Activated gamma-delta T cell treated with Interleukin-2 at 50 U/mL for 16 hours (primary cell): ENCODE data around the gene CRB1.

ENCODE experiments used
- DNase-seq: peaks from one replicate; pipeline ENCODE4 v3.0.0-alpha.2; 2020

The CRB1 gene

GRCh38 chr1:197351821-197352440 lies 83.9 kb downstream of the CRB1 start:
- DNase-seq: no peak

GRCh38 chr1:197355248-197355995 lies 87.4 kb downstream of the CRB1 start:
- DNase-seq: no peak

- DNase-seq: no peak
Measured at GRCh38 chr1:197356723-197357533, 88.9 kb downstream of the CRB1 start.

DNA sequence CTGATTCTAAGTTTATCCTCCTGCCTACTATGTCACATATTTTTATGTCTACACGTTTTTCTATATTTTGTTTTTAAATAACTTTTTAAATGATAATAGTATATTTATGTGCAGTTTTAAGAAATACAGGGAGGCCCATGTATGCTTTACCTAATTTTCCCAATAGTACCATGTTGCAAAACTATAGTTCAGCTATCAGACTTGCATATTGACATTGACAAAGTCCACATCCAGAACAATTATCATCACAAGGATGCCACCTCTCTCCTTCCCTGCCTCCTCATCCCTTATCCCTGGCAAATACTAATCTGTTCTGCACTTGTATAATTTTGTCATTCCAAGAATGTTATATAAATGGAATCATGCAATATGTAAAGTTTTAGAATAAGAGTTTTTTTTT lies 90.9 kb downstream of the CRB1 start:
- no peak for DNase-seq

GRCh38 chr1:197360068-197360467 lies 92.0 kb downstream of the CRB1 start:
- DNase-seq: no peak

- DNase-seq: no peak
Measured at GRCh38 chr1:197362871-197363270, 94.8 kb downstream of the CRB1 start.

- no peak for DNase-seq
Measured at GRCh38 chr1:197363855-197364254, 95.8 kb downstream of the CRB1 start.

DNA sequence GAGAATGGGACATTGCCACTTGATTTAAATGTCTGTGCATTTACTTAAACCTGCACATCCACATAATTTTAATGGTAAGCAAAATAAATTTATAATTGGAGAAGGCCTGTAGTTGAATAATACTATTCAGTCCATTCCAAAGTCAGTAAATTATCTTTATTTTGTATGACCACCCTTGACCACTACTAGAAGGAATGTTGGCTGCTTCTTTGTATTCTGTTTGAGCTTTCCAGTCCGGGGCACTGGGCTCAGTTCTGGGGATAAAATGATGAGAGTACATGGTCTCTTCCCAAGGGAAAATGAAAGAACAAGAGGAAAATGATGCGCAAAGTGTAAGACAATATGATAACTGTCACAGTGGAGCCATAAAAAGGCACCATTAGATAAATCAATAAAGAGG lies 98.9 kb downstream of the CRB1 start:
- DNase-seq: no peak

GRCh38 chr1:197367627-197368026 lies 99.6 kb downstream of the CRB1 start:
- DNase-seq: no peak

- DNase-seq: no peak
Measured at GRCh38 chr1:197374428-197374827, 106.4 kb downstream of the CRB1 start.

- no peak for DNase-seq
Measured at GRCh38 chr1:197384471-197384870, 116.4 kb downstream of the CRB1 start.

DNA sequence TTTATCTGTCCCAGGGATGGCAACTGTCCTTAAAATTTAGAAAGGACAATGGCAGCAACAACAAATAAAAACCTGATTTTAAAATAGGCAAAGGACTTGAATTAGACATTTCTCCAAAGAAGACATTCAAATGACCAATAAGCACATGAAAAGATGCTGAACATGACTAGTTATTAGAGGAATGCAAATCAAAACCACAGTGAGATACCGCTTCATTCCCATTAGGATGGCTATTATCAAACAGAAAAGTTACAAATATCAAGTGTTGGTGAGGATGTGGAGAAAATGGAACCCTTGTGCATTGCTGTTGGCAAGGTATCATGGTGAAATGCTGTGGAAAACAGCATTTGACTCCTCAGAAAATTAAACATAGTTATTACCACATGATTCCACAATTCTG lies 120.7 kb downstream of the CRB1 start:
- no peak for DNase-seq

- no peak for DNase-seq
Measured at GRCh38 chr1:197390856-197391255, 122.8 kb downstream of the CRB1 start.

DNA sequence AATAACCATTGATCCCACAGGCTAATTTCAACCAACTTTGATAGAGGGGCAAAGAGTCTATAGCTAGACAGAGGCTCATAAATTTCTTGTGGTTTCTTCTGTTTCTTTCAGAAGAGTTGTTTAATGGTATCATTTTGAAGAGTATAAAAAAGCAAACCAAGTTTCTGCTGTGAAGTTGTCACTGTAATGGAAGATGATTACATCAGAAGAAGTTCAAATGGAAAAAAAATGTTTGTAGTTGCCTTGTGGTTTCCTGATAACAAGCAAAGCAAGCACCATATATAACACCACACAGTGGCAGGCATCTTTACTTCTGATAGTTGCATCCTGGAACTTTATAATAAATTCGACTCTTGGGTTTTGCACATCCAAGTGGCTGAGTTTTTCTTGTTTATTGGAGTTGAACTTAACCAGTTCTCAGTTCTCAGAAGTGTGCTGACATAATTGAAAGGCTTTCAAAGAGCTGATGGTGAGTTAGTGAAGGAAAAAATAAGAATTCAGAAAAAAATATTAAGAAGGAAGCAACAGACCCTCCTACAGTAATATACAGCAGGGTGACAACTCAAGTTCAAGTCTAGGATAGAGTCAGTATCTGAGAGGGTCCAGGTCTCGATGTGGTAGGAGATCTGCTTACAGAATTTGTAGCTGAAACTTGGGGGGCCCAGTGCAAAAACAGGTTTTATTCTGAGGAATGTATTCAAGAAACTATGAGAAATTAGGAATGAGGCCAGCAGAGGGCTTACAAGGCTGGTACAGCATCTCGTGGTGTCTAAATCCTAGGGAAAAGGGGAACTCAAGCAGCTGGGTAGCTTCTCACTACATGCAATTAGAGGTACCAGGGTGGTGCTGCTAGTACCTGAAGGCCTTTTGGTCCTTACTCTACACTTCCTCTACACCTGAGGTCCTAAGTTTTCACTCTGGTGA lies 123.5 kb downstream of the CRB1 start:
- no peak for DNase-seq

DNA sequence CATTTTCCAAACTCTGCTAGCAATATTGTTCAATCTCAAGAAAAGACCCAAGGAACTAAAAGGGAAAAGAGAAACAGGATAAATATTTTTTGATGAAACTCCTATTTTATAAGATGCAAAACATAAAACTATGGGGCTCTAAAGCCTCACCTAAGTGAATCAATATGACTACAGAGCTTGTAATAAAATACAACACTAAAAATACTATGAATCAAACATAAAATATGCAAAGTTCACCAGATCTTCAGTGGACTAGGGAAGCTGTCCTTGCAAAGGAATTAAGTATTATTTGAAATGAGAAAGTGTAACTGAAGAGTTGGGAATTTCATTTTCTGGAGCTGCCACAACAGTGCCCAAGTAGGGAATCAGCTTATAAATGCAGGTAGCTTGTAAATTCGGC lies 124.5 kb downstream of the CRB1 start:
- no peak for DNase-seq

DNA sequence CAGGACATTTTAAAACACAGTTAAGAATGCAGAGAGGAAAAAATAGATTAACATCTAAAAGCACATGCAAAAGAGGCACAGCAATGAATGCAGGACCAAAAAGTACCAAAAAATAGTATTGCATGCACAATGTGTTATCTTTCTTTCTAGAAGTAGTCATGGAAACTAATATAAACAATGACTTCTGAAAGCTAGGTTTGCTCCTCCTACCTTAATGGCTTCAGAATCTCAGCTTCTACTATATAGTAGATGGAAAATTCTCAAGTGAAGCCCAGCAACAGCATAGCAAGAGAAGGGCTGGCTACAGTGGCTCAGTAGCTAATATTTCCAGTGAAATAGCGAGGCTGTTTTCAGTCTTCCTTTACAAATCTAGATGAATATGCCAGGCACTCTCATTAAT lies 125.1 kb downstream of the CRB1 start:
- DNase-seq: no peak

DNA sequence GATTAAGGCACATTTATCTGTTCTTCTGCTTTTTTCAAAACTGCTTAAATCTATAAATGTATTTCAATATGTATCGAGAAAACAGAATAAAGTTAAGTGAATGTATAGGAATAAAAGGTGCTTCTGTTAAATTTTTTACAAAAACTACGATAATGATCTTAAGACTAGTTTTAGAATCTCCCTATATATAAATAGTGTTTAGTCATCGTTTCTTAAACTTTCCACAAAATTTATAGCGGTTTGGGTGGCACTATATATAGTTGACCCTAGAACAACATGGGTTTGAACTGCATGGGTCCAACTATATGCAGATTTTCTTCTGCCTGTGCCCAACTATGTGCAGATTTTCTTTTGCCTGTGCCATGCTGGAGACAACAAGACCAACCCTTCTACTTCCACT lies 125.7 kb downstream of the CRB1 start:
- no peak for DNase-seq

DNA sequence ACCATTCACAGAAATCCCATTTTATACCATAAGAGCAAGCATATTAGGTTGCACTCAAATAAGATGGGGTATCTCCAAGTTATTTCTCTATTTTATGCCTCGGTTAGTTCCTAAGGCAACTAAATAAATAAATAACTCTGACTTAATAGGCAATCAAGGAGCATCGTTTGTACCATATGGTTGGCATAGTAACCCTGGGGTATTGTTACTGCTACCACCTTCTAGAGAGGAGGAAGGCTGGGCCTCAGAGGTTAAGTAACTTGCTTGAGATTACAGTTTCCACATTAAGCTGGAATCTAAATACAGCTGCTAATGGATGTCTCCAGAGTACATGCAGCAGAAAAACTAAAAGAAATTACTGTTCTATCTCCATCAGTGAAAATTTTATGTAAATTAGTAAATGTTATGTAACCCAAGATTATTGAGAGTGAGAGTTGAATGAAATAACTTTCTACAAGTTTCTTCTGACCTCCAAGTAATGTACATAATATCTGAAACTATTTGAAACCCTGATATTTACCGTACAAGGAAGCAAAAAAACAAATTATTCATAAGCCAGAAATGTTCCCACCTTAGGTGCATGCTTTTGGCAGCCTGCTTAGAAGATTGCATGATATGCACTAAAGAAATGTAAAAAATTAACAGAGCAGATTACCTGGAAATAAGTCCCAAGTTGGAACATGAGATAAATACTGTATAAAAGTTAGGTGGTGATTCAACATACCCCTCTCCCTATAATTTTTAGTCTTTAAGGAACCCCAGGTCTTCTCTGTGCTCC lies 127.0 kb downstream of the CRB1 start:
- no peak for DNase-seq

GRCh38 chr1:197397895-197398294 lies 129.8 kb downstream of the CRB1 start:
- no peak for DNase-seq

GRCh38 chr1:197399755-197400521 lies 131.9 kb downstream of the CRB1 start:
- no peak for DNase-seq

DNA sequence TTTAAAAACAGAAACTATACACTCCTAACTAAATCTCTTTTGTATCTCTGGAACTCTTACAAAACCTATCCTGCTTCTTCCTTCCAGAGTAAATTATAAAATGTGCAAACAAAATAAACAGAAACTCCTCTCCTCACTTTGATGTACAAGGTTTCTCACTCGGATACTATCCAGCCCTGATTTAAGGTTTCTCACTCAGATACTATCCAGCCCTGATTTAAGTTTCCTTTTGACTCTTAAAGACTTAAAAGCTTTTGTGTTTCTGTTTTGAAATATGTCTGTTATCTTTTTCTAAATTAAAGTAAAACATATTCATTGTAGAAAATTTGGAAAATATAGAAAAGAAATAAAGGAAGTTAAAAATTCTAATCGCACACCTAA lies 132.5 kb downstream of the CRB1 start:
- DNase-seq: no peak
